Stimulated activated CD4-positive, alpha-beta T cell treated with anti-CD3 and anti-CD28 coated beads, TNF-alpha, amount 100 ng/mL, for 24 hours (primary cell): ENCODE data around the gene MGAT5B.

ENCODE experiments used
- DNase-seq, 3 experiments: peaks; one replicate each; pipeline ENCODE4 v3.0.0-alpha.2; 2020; ENCODE audit warnings: low read depth in 3 of 3

Gene MGAT5B

DNA sequence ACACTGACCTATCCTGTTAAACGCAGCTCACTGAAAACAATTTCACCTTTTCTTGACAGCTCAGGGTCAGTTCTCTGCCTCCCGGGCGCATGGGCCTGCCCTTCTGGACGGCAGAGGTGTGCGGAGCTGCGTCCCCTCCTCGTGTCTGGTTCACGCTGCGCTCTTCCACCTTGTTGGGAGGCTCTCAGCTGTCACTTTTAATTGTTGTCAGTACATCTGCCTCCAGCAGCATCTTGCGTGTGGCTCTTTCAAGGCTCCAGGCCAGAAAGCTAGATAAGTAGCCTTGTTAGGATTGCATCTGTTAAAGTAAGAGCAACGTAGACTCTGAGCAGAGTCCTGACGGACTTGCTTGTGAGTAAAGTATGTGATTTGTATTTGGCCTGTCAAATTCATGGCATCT, 59.4 kb downstream of the MGAT5B start:
- no peak for DNase-seq

GRCh38 chr17:76927982-76928381, 59.8 kb downstream of the MGAT5B start:
- DNase-seq = no peak

DNA sequence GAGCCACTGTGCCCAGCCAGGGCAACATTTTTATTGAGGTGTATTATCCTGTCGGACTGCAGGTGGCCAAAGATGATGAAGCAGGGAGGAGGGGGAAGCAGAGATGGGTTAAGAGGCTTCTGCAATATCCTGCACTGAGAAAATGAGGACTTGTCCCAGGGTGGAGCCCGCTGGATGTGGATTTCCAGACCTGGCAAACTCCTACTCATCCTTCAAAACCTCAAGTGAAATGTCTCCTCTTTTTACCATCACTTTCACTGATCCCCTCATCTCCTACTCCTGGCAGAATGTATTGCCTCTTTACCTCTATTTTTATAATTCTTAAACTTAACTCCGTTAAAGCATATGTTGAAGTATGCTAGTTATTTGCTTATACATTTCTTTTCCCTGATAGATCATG, 60.9 kb downstream of the MGAT5B start:
- no peak for DNase-seq

DNA sequence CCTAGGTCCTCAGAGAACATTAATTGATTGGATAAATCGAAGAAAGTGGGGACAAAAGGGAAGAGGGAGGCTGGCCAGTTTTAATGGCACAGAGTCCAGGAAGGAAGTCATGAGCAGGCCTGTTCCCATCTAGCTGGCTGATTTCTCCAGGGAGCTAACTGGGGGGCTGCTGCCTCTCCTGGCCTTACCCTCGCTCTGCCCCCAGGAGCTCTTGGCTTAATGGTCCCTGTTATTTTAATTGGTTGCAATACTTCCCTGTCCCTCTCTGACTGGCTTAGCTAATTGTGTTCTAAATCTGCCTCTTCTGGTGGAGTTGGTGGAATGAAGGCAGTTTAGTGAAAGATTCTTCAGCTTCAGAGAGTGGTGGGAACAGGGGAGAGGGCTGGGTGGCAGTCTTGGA, 61.4 kb downstream of the MGAT5B start:
- no peak for DNase-seq

- no peak for DNase-seq
These were observed 61.9 kb downstream of the MGAT5B start for GRCh38 chr17:76930107-76930506.

- DNase-seq = no peak
These were observed 64.5 kb downstream of the MGAT5B start for GRCh38 chr17:76932402-76933333.

DNA sequence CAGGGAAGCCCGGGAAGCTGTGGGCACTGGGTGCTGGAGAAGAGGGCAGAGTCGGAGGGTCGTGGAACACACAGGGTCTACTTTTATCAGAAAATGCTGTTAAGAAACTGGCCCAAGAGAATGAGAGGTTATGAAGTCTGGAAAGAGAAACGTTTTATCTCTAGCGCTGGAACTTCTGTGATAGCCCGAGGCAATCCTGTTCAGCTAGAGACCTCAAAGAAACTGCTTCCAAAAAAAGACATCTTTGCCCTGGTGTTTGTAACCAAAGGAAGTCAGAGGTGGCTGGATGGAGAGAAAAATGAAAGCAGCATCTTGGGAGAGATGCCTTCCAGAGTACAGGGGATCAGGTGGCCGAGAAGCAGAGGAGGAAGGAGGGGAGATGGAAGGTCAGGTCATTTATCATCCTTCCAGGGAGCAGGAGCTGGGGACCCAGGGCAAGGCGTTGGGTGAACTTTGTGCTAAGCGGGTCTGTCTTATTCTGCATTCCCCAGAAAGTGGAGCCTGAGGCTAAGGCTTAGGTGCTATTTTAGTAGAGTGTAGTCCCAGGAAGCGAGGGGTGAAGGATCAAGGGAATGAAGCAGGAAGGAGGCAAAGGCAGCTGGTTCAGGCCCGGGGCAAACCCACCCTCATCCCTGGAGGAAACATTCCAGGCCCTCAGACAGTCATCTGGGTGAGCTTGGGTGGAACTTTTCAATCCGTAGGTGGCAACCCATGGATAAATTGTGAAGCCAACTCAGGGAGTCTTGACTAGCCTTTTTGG, 66.5 kb downstream of the MGAT5B start:
- no peak for DNase-seq

GRCh38 chr17:76935331-76935730, 67.1 kb downstream of the MGAT5B start:
- DNase-seq = no peak

GRCh38 chr17:76937238-76937637, 69.0 kb downstream of the MGAT5B start:
- no peak for DNase-seq

DNA sequence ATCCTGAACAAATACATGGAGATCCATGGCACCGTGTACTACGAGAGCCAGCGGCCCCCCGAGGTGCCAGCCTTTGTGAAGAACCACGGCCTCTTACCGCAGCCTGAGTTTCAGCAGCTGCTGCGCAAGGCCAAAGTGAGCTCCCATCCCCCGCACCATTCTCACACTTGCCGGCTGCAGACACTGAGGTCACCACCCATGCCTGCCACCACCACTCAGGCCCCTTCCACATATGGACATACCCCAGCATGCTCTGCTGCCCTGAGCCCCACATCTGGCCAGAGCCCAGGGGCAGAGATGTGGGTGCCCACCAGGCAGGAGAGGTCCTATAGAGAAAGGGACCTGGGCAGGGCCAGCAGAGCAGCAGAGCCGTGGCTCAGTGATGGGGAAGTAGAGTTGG, 69.8 kb downstream of the MGAT5B start:
- no peak for DNase-seq

DNA sequence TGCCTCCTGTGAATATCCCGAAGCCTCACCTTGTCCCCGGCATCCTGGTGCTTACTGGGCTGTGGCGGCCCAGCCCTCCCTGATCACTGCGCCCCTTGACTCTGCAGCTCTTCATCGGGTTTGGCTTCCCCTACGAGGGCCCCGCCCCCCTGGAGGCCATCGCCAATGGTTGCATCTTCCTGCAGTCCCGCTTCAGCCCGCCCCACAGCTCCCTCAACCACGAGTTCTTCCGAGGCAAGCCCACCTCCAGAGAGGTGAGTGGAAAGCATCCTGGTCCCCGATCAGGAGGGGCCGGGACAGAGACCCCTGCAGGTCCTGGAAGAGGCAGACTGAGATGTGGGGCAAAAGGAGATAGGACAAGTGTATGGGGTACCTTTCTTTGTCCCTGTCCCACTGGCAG, 72.1 kb downstream of the MGAT5B start:
- no peak for DNase-seq

DNA sequence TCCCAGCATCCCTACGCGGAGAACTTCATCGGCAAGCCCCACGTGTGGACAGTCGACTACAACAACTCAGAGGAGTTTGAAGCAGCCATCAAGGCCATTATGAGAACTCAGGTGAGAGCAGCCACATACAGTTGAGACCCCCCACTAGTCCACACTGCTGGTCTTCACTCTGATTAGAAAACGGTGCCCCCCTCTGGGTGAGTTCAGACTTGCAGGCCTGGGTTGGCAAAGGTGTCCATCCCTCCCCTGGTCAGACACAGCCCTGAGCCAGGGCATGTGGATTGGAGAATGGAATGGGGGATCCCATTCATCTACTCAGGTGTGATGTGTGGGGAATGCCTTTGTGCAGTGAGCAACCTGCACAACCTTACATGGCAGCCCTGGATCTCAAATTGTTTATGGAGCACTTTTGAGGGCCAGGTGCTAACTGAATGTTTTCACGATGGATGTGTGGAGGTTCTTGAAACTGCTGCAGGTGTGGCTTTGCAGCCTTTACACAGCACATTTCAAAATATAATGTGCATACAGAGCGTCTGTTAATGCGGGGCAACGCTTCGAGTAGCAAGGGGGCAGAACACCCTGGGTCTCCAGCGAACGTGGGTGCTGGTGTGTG, 72.6 kb downstream of the MGAT5B start:
- DNase-seq = no peak

GRCh38 chr17:76943202-76943601, 75.0 kb downstream of the MGAT5B start:
- no peak for DNase-seq

GRCh38 chr17:76943781-76944213, 75.6 kb downstream of the MGAT5B start:
- DNase-seq = no peak

GRCh38 chr17:76944477-76944876, 76.3 kb downstream of the MGAT5B start:
- no peak for DNase-seq

DNA sequence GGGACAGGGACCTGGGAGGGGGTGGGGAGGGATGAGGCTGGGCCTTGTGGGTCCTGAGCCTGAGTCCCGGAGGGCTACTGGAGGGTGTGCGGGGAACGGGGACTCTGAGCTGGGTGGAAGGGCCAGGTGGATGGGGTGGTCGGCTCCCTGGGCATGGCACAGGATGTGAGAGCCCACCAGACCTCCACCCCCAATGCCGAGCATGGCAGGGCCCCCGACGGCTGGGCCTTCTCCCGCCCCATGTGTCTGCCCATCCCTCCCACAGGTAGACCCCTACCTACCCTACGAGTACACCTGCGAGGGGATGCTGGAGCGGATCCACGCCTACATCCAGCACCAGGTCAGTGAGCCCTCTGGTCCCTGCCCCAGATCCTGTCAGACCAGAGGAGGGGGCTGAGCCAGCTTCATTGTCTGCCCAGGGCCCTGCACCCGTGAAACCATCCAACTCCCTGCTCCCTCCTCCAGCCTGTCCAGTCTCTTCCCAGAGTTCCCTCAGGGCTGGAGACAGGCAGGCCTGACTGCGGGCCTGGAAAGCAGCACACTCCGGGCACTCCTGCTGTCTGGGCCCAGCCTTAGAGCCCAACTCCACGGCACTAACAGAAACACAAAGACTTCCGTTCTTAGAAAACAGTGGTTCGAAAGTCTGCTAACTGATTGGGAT, 78.0 kb downstream of the MGAT5B start:
- no peak for DNase-seq

DNA sequence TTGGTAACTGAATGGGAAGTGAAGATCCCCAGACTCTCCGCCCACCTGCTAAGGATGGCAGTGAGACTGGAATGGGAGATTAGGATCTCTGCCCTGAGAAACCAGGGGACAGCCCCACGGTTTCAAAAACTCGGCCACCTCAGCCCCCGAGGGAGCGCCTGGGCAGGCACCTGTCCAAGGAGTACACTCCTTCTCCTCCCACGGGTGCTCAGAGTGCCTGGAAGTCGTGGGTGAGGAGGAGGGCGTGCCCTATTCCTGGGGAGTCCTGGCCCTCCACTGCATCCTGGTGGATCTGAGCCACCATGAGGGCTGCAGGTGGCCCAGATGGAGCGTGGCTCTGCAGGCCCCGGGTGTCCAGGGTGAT, 78.5 kb downstream of the MGAT5B start:
- no peak for DNase-seq

- DNase-seq = no peak
These were observed 79.1 kb downstream of the MGAT5B start for GRCh38 chr17:76947309-76947708.

GRCh38 chr17:76947771-76948170, 79.6 kb downstream of the MGAT5B start:
- DNase-seq = no peak

DNA sequence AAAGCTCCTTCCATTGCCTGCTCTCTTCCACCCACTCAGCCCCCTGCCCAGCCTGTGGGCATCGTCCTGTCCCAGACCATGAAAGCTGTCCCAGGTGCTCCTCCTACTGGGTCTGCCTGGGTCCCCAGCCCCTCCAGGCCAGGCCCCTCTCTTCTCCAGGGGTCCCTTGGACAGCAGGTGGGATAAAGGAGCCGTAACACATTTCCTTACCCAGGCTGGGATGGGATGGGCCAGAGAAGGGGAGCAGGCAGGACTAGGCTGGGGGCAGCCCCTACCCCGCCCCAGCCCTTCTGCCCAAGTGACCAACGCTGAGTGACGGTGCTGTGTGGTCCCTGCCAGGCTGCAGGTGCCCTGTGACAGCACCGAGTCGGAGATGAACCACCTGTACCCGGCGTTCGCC, 80.1 kb downstream of the MGAT5B start:
- DNase-seq = no peak

DNA sequence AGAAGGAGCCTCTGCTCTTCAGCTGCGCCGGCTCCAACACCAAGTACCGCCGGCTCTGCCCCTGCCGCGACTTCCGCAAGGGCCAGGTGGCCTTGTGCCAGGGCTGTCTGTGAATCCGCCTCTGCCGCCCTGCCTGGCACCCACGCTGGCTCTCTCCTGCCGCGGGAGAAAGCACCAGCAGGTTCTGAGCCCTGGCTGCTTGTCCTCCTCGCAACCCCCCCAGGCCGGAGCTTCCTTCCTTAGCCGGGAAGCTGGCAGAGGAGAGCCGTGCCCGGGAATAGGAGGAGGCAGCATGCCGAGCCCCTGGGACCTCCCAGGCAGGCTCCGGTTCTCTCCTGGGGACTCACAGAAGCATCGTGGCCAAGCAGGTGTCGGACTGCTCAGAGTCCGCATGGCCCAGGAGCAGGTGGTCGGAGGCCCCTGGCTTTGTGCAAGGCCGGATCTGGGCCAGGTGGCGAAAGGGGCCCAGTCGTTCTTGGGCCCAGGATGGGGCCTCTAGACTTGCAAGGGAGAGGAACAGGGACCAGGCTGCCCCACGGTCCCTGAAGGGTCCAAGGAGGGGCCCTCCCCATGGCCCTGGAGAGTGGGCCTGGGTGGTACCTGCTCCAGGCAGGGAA, 80.6 kb downstream of the MGAT5B start:
- DNase-seq = no peak
